Activated T-cell treated with anti-CD3 and anti-CD28 coated beads, Interleukin-2, amount 50 U/mL, for 4 hours (primary cell): Measurements from ENCODE around the gene MAGEL2. TPM values are rescaled to one million over a fixed set of nuclear protein-coding genes. Genes with fewer than 3 reads are reported as not detected.
"Not testable (repeated sequence)": the region's sequence is repeated elsewhere in the genome, so short reads cannot be mapped to it uniquely, and the experiment has no call there.

ENCODE experiments used
- ATAC-seq, 2 donors: fragments of 200-7000 bp; cut with Tn5 transposase; one replicate each; pipeline ENCODE4 v1.10.0; 2021
- DNase-seq: peaks from one replicate; pipeline ENCODE4 v3.0.0-alpha.2; 2020
- H3K27me3 Mint-ChIP-seq: one replicate; pipeline ENCODE4 v1.8.0; 2021; ENCODE audit warnings: low read depth, mixed read lengths
- H3K36me3 Mint-ChIP-seq: one replicate; pipeline ENCODE4 v1.8.0; 2022; ENCODE audit warnings: mixed read lengths; ENCODE audit not compliant: insufficient read depth
- H3K4me1 Mint-ChIP-seq: one replicate; pipeline ENCODE4 v1.8.0; 2021; ENCODE audit warnings: low read depth, mixed read lengths
- H3K4me3 Mint-ChIP-seq: one replicate; pipeline ENCODE4 v1.8.0; 2021; ENCODE audit warnings: mild to moderate bottlenecking, moderate library complexity, mixed read lengths
- H3K9me3 Mint-ChIP-seq: one replicate; pipeline ENCODE4 v1.8.0; 2021; ENCODE audit warnings: mixed read lengths
- total RNA-seq, 3 donors: library from RNA; stranded (reverse); gene quantifications; one replicate each; pipeline ENCODE4 v1.2.1, GENCODE V29; 2021

Gene MAGEL2
- total RNA-seq, 3 donors from 2014 or later, result not detected

DNA sequence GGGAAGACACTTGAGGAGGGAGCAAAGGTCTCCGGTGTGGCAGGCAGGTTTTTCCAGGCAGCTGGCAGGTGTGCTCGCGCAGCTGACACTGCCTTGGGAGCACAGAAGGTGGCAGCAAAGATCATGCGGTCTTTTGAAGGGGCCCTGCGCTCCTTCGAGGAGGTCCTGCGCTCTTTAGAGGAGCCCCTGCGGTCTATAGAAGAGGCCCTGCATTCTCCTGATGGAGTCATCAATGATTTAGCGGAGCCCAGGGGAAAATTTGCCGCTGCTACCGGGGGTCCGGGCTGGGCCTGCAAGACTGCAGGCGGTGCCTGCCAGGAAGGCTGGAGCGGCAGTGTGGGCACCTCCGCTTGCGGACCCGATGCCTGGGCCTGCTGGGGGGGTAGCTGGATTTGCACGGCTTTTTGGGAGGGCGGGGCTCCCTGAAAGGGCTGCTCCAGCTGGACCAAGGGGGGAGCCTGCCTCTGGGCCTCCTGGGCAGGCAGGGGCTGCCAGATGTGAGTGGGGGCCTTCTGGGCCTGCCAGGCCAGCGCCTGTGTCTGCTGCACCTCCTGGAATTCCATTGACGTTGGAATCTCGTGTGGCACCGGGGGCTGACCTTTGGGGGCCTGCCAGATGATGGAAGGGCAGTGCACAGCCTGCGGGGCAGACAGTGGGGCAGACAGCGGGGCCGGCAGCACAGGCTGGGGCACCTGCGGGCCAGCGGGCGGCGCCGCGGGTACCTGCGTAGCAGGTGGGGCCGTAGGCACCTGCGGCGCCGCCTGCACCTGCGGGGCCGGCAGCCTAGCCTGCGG is 2.1 kb downstream of the MAGEL2 start:
- DNase-seq (no peak), ATAC-seq (no peak)
- no peaks in the 10 kb centered on the region for H3K9me3 Mint-ChIP-seq
- H3K36me3 Mint-ChIP-seq, result no peaks in the 10 kb centered on the region
- peaks cover 9% of the 10 kb centered on the region for H3K27me3 Mint-ChIP-seq
- H3K4me3 Mint-ChIP-seq, result no peak overlapping the region
- H3K4me1 Mint-ChIP-seq, result no peaks in the 10 kb centered on the region

DNA sequence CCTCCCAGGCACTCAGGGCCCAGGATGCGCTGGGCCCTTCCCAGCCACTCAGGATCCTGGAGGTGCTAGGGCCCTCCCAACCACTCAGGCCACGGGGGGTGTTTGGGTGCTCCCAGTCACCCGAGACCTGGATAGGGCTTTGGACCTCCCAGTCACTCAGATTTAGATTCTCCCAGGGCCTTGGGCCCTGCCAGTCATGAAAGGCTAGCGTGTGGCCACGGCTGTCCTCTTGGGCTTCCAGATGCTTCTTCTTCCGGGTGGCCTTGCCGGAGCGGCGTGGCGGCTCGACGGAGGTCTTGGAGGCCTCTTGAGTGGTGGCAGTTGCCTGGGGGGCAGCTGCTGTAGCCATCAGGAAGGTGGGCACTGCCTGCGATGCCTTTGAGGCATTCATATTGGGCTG is 2.8 kb downstream of the MAGEL2 start:
- H3K4me1 Mint-ChIP-seq, result no peaks in the 10 kb centered on the region
- H3K36me3 Mint-ChIP-seq, result no peaks in the 10 kb centered on the region
- DNase-seq (no peak), ATAC-seq (no peak)
- no peaks in the 10 kb centered on the region for H3K9me3 Mint-ChIP-seq
- H3K27me3 Mint-ChIP-seq, result peaks cover 9% of the 10 kb centered on the region
- H3K4me3 Mint-ChIP-seq, result no peak overlapping the region

DNA sequence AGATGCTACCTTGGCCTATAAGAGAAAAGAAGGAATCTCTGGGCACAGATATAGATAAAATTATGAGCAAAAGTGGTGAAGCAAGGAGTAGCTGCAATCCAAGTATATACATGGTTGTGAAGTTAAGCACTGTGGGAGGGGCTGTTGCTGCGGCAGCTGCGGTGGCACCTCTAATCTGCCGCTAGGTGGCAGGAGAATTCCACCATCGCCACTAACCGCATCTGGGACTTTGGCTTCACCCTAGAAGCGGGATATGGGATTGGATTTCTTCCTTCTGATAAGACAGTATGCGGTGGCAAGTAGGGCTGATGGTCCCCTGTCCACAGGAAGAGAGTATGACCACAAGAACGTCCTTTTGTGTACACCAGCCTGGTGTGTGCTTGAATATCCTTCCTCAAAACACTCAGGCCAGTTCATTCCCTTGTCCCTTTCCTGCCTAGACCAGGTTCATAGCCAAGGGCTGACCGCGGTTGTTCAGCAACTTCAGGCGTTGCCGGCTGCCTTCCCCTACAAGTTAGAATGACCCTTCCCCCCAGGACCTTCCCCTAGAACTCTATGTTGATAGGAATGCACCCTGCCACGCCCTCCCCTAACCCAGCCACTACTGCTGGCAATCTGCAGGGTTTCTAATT is 5.1 kb downstream of the MAGEL2 start:
- no peak for DNase-seq
- no peak overlapping the region for H3K4me3 Mint-ChIP-seq
- no peaks in the 10 kb centered on the region for H3K9me3 Mint-ChIP-seq
- peak in 1 of 2 donors; percentile 35 for ATAC-seq
- H3K27me3 Mint-ChIP-seq, result peaks cover 6% of the 10 kb centered on the region
- H3K36me3 Mint-ChIP-seq, result no peaks in the 10 kb centered on the region
- H3K4me1 Mint-ChIP-seq, result no peaks in the 10 kb centered on the region

DNA sequence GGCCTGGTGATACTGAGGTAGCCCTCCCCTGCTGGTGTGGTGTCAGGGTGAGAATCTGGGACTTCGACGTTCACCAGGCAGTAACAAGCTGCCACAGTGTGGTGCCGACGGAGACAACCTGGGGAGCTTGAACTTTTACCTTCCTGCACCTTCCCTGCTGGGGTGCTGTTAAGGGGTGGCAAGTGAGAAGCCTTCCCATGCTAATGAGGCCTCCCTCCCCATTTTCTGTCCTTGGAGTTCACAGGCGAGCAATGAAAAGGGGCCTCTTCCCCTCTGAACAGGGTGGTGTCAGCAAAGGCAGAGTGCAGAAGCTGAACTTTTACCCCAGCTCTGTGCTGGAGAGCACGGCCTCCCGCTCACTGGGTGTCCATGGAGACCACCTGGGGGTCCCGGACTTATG is 13.5 kb downstream of the MAGEL2 start:
- DNase-seq, result no peak
- H3K9me3 Mint-ChIP-seq, result no peaks in the 10 kb centered on the region
- no peak for ATAC-seq
- peaks cover 3% of the 10 kb centered on the region for H3K27me3 Mint-ChIP-seq
- no peaks in the 10 kb centered on the region for H3K4me1 Mint-ChIP-seq
- no peak overlapping the region for H3K4me3 Mint-ChIP-seq
- no peaks in the 10 kb centered on the region for H3K36me3 Mint-ChIP-seq

DNA sequence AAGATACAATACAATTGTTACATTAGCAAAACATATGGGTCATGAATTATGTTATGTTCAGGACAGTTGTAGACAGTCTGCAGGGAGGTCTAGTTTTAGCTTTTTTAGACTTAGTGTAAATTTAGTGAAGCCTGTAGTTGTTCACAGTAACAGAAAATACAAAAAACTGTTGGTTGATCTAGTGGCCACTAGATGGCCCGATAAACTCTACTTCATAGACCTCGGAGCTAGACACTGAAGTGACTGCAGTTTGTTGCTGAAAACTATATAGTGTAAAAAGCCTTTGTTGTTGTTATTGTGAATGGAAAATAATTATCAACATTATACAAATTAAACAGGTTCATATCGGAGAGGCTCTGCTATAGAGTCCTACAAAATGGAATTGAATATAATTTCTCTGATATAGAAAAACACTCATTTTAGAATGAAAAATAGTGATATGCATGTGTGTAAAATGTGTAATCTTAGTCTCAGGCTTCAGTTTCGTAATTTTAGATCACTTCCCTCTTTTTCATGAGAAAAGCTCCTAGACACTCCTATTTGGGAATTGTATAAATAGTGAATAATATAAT is 18.3 kb downstream of the MAGEL2 start:
- H3K27me3 Mint-ChIP-seq, result peaks cover 11% of the 10 kb centered on the region
- H3K4me1 Mint-ChIP-seq, result no peaks in the 10 kb centered on the region
- no peaks in the 10 kb centered on the region for H3K9me3 Mint-ChIP-seq
- H3K36me3 Mint-ChIP-seq, result no peaks in the 10 kb centered on the region
- no peak for ATAC-seq
- no peak overlapping the region for H3K4me3 Mint-ChIP-seq
- no peak for DNase-seq

DNA sequence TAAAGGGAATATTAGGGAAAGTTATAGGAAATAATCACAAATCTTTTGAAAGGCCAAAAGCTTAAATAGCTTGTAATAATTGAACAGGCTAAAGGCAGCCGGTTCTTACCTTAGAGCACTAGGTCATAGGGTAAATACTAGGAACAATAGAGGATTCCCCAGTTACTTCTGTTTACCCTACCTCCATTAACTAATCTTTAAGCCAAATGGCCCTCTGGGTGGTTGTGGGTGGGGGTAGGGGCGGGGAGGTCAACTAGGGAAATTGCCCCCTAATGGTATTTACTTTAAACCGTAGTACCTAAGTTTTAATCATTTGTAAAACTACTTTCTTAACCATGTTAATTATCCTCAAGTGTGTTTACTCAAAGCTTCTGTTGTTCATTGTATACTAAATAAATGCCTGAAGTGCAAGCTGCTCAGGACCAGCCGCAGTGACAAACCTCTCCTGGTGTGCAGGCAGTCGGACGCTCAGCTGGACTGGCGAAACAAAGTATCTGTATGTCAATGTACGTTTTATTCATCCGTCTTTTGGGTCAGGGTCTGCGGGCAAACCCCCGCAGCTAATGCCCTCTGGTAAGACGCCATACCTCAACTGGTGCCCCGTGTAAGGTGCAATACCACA is 18.9 kb downstream of the MAGEL2 start:
- Mint-ChIP-seq H3K27me3 (peaks cover 8% of the 10 kb centered on the region), H3K9me3 (no peaks in the 10 kb centered on the region), H3K4me1 (no peaks in the 10 kb centered on the region), H3K36me3 (no peaks in the 10 kb centered on the region), H3K4me3 (no peak overlapping the region)
- ATAC-seq, result no peak
- DNase-seq, result no peak

DNA sequence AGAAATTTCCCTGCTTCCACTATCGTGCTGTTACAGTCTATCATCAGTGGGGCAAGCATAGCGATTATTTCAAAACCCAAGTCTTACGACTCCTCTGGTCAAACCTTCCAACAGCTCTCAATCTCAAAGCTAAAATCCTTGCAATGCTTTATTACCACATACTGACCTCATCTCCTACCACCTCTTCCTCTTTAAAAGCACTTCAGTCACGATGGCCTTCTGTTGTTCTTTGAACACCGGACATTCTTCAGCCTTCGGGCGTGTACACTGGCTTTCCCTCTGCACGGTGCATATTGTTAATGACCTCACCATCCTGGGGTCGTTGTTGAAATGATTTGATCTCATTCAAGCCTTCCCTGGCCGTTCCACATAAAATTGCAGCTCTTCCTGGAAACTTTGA is 31.1 kb downstream of the MAGEL2 start:
- H3K36me3 Mint-ChIP-seq, result no peaks in the 10 kb centered on the region
- peaks cover 9% of the 10 kb centered on the region for H3K9me3 Mint-ChIP-seq
- no peak overlapping the region for H3K4me3 Mint-ChIP-seq
- DNase-seq (no peak), ATAC-seq (no peak)
- H3K27me3 Mint-ChIP-seq, result no peaks in the 10 kb centered on the region
- H3K4me1 Mint-ChIP-seq, result no peaks in the 10 kb centered on the region

DNA sequence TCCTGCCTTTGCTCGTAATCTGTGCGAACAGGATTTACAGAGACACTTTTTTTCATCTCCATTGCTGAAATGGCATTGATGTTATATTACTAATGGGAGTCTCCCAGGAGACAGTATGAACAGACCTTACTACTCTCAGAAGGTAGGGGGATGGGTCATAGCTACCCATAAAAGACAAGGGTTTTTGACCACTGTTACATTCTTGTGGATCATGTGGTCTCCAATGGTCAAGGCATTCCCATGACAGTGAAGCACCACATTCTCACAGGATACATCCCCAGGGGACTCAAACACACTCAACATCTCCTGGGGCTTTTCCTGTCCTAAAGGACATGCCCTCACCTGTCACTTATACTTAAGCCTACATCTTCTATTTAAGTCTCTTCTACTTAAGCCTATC is 41.4 kb downstream of the MAGEL2 start:
- no peak for DNase-seq
- Mint-ChIP-seq H3K9me3 (no peaks in the 10 kb centered on the region), H3K27me3 (peaks cover 2% of the 10 kb centered on the region), H3K36me3 (no peaks in the 10 kb centered on the region), H3K4me3 (no peak overlapping the region), H3K4me1 (no peaks in the 10 kb centered on the region)
- ATAC-seq, result no peak

DNA sequence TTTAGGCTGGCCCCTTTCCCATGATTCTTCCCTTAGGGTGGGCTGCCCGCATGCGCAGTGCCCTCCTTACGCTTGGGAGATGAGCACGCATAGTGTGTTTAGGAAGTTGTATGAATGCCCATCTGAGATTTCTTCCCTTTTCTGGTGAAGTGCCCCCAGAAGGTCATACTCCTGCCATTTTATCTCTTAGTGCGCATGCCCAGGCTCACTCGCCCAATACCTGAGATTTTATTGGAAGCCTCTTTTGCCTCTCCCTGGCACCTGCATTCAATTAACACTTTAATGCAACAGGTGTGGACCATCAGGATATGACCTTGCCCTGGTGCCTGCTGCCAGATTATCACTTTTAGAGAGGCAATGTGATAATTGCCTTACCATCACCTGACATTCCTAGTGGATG is 45.5 kb downstream of the MAGEL2 start:
- ATAC-seq (no peak), DNase-seq (no peak)
- Mint-ChIP-seq H3K27me3 (peaks cover 2% of the 10 kb centered on the region), H3K36me3 (no peaks in the 10 kb centered on the region), H3K4me3 (no peak overlapping the region), H3K4me1 (no peaks in the 10 kb centered on the region), H3K9me3 (no peaks in the 10 kb centered on the region)

DNA sequence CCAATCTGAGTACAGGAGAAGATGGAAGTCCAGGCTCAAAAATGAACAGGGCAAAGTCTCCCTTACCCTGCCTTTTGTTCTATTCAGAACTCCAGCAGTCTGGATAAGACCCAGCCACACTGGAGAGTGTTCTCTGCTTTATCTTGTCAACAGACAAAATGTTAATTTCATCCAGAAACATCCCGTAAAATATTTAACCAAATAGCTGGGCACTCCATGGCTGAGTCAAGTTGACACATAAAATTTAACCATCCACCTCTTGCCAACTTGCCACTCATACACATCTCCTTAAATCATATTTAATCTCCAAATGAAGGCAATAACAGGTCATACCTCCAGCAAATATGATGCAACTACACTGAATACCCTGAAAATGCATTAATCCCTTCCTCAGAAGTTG is 48.6 kb downstream of the MAGEL2 start:
- Mint-ChIP-seq H3K9me3 (no peaks in the 10 kb centered on the region), H3K4me1 (no peaks in the 10 kb centered on the region), H3K27me3 (peaks cover 2% of the 10 kb centered on the region), H3K36me3 (no peaks in the 10 kb centered on the region), H3K4me3 (no peak overlapping the region)
- ATAC-seq (no peak), DNase-seq (no peak)

DNA sequence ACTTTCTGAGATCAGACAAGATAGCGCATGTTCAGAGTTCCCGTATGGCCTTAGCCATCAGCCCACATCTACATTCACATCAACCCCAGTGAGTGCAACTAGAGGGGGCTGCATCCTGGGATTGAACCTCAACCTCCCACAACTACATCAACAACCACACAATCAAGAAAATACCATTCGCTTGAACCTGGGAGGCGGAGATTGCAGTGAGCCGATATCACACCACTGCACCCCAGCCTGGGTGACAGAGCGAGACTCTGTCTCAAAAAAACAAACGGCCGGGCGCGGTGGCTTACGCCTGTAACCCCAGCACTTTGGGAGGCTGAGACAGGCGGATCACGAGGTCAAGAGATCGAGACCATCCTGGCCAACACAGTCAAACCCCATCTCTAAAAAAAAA is 50.4 kb downstream of the MAGEL2 start:
- not testable (repeated sequence) for DNase-seq, H3K4me3 Mint-ChIP-seq, H3K9me3 Mint-ChIP-seq, H3K4me1 Mint-ChIP-seq, ATAC-seq, H3K36me3 Mint-ChIP-seq, H3K27me3 Mint-ChIP-seq

DNA sequence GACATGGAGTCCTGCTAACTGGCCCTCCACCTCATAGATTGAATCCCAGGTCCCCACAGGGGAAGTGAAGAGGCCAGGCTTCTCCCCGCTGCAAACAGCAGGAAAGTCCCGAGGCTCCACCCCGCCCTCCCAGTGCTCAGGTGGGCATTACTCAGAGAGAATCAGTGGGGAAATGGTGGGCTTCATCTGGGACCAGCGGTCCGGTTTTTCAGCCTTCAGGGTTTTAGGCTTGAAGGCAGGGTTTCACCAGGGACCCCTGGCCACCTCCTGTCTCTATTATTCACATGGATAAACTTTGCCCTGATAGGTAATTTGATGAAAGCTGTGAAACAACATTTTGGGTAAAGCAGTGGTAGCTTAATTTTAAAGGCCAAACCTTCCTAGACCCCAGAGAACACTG is 50.9 kb downstream of the MAGEL2 start:
- ATAC-seq (no peak), DNase-seq (no peak)
- Mint-ChIP-seq H3K27me3 (no peaks in the 10 kb centered on the region), H3K4me1 (no peaks in the 10 kb centered on the region), H3K4me3 (no peak overlapping the region), H3K9me3 (no peaks in the 10 kb centered on the region), H3K36me3 (no peaks in the 10 kb centered on the region)

DNA sequence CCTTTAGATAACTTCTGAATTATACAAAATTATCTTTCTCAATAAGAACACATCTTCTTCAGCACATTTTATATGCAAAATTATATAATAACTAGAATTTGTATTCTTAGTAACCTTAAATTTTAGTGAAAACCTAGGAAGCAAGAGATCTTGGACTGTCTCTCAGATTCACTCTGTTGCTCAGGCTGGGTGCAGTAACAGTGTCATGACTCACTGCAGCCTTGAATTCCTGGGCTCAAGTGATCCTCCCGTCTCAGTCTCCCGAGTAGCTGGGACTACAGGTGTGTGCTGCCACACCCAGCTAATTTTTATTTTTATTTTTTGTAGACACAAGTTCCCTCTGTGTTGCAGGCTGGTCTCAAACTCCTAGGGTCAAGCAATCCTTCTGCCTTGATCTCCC is 52.3 kb downstream of the MAGEL2 start:
- Mint-ChIP-seq H3K4me1 (no peaks in the 10 kb centered on the region), H3K36me3 (no peaks in the 10 kb centered on the region), H3K9me3 (no peaks in the 10 kb centered on the region)

DNA sequence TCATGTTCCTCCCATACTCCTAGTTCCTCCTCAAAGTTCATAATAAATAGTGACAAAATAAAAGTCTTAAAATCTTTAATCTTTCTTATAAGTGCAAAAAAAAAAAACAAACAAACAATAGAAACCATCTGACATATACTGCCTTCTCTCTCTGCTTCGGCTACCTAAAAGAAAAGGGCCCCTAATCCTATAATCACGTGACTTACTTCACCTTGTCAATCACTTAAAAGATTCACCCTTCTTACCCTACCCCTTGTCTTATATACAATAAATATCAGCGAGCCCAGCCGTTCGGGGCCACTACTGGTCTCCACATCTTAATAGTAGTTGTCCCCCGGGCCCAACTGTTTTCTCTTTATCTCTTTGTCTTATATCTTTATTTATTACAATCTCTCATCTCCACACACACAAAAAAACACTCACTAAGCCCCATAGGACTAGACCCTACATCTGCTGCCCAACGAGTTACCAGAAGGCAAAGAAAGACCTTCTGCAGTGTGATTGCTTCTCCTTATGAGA is 53.4 kb downstream of the MAGEL2 start:
- DNase-seq, result no peak
- Mint-ChIP-seq H3K4me1 (no peaks in the 10 kb centered on the region), H3K27me3 (peaks cover 2% of the 10 kb centered on the region), H3K4me3 (no peak overlapping the region), H3K9me3 (no peaks in the 10 kb centered on the region), H3K36me3 (no peaks in the 10 kb centered on the region)
- no peak for ATAC-seq

More for the DNA sequence above, 52.3 kb downstream of the MAGEL2 start:
- DNase-seq (no peak), ATAC-seq (no peak)
- H3K27me3 Mint-ChIP-seq, result peaks cover 2% of the 10 kb centered on the region
- H3K4me3 Mint-ChIP-seq, result no peak overlapping the region
